Measurements from ENCODE around the gene ORC5.

- TF ChIP-seq POLR2AphosphoS5 (IDR thresholded peaks at IDR 0.05) (no peak), CTCF (IDR thresholded peaks at IDR 0.05) (no peak), POLR2A (IDR thresholded peaks at IDR 0.05) (no peak)
Measured at GRCh38 chr7:104106108-104106905, 101.5 kb downstream of the ORC5 start.
